Hematopoietic multipotent progenitor cell treated with erythropoietin and hydrocortisone succinate and interleukin-3 and kit ligand, for 4 days (in vitro differentiated cells): ENCODE results near the gene GATB.

Experiments
- DNase-seq: peaks from one replicate; pipeline ENCODE4 v3.0.0-alpha.2; 2015

GATB gene

DNA sequence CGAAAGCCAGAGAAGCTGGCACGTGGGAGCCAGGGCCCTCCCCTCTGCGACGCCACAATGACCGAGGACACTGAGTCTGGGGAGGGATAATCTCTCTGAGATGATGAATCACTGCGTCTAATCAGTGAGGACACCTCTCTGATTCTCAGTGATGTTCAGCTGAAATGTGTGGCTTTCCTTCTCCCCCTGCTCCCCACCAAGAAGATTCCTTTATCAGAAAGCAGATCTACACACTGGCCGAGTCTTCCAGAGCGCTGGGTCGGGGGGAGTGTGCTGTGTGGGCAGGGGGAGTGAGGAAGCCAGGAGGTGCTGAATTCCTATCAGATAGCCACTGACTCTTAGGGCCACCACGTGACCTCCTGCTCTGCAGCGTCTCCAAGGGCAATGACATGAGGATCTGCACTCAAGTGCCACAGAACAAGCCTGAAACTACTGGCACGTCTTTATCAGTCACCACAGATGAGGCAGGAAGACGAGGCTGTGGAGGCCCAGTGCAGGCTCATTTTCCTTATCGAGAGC lies 89.2 kb downstream of the GATB start:
- peak; percentile 95 for DNase-seq

DNA sequence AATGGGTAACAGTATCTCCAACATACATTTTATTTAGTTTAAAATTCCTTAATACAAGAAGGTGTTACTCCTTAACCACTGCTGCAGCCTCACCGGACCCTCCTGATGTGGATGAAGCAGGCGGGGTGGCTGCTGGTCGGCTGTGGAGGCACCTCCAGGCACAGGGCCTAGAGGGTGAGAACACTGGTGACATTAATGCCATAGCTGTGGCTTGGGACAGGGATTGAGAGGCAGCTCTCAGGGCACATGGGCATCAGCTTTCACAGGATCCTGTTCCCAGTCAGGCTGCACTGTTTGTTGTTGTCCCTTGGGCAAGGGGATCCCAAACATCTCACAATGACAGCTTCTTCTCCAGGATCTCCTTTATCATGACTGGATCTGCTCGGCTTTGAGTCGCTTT lies 90.0 kb downstream of the GATB start:
- DNase-seq, result no peak

DNA sequence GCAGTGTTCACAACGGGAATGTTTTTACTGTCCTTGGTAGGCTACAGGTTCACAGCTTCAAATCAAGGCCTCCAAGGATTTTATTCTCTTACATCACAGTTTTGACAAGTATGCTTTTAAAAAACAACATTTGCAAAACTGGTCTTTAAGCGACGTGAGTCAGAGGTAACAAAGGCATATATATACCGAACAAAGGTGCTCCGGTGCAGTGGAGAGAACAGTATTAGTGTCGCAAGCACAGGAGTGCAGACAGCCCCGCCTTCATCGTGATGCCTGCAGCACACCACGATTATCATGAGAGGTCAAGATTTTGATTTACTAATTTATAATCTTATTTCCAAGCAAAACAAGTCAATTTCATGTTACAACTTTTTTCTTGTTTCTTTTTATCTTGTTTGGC lies 90.8 kb downstream of the GATB start:
- no peak for DNase-seq

- DNase-seq, result no peak
Measured at GRCh38 chr4:151668689-151669402, 92.0 kb downstream of the GATB start.

GRCh38 chr4:151667666-151668065 lies 93.1 kb downstream of the GATB start:
- DNase-seq, result no peak

DNA sequence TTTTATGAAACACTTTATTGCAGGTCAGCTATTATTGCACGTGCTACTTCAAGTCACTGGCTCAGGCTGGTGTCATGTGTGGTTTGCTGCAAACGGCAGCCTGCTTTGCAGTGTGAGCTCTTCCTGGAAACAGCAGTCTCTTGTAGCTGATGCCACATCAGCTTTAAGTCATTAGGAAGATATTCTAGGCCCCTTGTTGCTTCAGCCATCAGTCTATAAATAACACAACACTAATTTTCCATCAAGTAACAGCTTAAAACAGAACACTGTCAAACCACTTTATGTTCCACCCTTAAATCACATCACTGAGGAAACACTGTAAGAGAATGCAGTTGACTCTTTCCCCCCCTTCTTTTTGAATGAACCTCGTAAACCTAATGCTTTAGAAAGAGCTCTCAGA lies 93.8 kb downstream of the GATB start:
- DNase-seq, result no peak

- no peak for DNase-seq
Measured at GRCh38 chr4:151666501-151666900, 94.3 kb downstream of the GATB start.

DNA sequence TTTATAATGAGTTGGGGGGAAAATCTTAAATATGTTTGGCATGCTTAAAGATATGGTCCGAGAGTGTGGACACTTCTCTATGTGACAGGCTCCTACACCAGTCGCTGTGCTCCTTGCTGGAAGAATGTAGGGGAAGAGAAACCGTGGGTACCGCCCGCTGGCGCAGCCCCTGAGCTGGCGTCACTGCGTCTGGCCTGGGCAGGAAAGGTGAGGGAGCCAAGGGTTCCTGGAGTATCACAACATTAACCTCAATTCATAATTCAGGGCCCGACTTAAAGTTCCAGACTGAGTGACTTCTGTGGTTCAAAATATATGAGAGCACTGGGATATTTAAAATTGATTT lies 95.1 kb downstream of the GATB start:
- DNase-seq, result no peak

GRCh38 chr4:151665022-151665784 lies 95.6 kb downstream of the GATB start:
- peak; percentile 6 for DNase-seq

- DNase-seq, result no peak
Measured at GRCh38 chr4:151664289-151664688, 96.5 kb downstream of the GATB start.

GRCh38 chr4:151663109-151663508 lies 97.7 kb downstream of the GATB start:
- DNase-seq, result no peak

GRCh38 chr4:151661873-151662272 lies 98.9 kb downstream of the GATB start:
- DNase-seq, result no peak

DNA sequence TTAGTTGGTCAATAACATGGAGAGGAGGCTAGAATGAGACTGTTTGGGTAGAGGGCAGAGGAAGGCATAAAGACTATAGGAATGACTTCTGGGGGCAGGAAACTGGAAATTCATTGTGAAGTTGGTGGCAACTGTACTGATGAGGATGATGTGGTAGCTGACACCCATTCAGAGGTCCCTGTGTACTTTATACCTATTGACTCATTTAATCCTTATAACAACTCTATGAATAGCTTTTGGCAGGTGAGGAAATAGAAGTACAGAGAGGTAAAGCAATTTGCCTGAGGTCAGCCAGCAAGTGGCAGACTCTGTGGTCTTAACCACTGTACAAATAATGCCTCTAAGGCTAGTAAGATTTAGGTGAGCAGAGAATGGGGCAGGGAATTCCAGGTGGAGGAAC lies 100.1 kb downstream of the GATB start:
- no peak for DNase-seq

DNA sequence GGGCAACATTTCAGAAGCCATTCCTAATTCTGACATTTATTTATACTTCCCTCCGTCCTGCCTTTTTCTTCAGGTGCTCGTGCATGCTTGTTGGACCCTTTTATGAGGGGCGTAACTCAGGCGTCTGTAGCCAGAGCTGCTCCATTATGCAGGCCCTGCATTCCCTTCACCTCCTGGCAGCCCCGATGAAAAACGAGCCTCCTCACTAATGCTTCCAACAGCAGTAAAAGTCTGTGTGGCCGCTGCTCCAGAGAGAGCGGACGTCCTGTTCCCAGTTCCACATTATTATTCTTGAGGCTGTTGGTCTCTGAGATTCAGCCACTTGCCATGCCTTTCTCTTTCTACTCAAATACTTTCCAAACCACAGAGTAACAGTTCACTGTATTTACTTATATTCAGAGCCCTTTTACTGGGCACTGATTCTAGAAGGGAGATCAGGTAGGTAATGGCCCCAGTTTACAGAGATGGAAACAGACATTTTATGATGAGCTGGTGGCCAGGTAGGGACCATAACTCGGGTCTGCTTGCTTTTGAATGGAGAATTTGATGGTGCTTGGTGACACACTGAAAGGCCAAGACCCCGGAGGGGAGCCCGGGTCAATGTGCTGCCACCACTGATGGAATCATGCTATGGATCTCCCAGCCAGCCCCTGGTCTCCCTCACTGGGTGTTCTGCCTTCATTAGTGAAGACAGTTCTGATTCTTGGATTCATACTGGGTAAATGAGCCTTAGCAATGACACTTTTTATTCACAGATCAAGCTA lies 101.0 kb downstream of the GATB start:
- no peak for DNase-seq

DNA sequence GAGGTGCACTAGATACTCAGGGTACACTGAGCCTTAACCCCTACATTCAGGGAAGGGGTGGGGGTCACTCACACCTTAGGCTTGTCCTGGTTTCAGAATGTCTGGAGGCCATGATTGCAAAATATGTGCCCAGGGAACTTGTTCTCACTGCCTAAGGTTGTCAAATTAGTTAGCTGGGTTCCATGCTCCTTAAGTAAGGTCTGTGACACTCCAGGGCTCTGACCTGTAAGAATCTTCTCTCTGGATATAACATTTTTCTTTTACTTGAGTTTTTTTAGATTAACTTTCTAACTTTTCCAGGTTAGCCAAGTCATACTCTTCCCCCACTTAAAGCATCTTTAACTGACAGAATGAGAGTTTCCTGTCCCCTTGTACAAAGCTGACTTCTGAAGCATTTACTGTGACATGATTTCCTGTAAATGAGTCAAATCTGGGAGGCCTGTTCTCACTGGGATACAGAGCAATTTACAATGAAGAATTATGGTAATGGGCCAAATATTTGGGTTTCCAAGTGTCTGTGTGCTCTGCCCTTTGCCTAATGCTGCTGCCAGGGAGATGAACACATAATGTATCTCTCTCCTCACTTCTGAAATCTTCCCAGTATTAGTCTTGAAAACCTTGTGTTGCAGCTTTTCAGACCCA lies 101.7 kb downstream of the GATB start:
- DNase-seq, result no peak

- no peak for DNase-seq
Measured at GRCh38 chr4:151657896-151658295, 102.9 kb downstream of the GATB start.

DNA sequence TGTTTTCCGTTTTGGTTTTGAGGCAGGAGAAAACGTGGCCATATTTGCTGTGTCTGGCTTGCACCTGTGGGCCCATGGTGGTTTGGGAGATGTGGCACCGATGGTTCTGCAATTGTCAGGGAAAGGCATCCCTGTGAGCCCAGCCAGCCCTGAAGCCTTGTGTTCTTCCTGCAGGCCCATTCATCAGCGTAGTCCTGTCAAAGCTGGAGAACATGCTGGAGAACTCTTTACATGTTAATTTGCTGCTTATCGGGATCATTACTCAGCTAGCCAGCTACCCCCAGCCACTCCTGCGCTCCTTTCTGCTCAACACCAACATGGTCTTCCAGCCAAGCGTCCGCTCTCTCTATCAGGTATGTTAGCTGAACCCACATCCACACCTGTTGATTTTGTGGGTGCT lies 104.7 kb downstream of the GATB start:
- no peak for DNase-seq

DNA sequence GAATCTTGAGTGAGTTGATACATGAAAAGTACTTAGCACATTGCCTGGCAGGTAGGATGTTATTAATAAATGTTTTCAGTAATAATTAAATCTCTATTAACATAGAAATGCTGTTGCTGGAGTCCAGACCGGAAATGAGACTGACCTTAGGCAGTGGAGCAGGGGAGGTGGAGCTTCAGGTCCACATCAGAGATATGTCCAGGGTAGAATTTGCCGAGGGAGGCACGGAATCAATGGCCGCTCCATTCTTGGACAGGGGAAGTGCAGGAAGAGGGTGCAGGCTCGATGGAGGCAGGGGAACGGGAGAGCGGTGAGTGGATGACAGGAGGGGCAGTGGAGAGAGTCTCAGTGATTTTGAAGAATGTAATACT lies 107.3 kb downstream of the GATB start:
- no peak for DNase-seq

DNA sequence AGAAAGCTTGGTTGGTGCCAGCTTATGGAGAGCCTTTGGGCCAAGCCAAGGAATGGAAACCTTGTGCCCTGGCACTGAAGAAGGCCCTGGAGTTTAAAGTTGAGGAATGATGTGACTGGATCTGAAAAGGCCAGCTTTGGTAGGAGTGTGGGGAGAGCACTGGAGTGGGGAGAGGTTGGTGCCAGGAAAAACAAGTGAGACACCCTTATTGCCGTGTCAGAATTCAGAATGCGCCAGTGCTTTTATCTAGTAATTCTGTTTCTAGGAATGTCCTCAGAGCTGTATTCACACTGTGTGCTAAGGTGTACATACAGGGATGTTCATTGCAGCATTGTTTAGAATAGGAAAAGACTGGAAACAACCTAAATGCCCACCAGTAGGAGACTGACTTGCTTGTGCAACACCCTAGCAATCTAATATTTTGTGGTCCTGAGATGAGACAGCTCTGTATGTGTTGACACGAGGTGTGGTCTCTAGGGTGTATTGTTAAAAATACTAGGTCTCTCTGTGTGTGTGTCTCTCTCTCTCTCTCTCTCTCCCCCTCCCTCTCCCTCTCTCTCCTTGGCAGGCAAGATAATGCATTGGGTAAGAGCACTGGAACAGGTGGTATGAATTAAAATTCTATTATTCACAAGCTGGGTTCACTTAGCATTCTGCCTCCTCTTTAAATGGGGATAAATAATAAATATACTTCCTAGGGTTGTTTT lies 107.8 kb downstream of the GATB start:
- DNase-seq, result no peak

- no peak for DNase-seq
Measured at GRCh38 chr4:151651496-151651895, 109.3 kb downstream of the GATB start.

GRCh38 chr4:151649479-151649878 lies 111.3 kb downstream of the GATB start:
- no peak for DNase-seq

GRCh38 chr4:151646322-151646721 lies 114.5 kb downstream of the GATB start:
- DNase-seq, result peak; percentile 10

GRCh38 chr4:151644622-151645021 lies 116.2 kb downstream of the GATB start:
- peak; percentile 44 for DNase-seq
